ES-I3 (cell line): Measurements from ENCODE around the gene ASIC2.
A peak's percentile ranks its signal among the peaks of the same experiment; 100 is the strongest.

ENCODE experiments used
- H3K36me3 ChIP-seq: 2 replicates; pipeline ENCODE4 v1.6.1; 2013; ENCODE audit warnings: mild to moderate bottlenecking, low read length, control low read depth, moderate library complexity; ENCODE audit not compliant: insufficient read depth
- H3K4me1 ChIP-seq: 2 replicates; pipeline ENCODE4 v1.6.1; 2013; ENCODE audit warnings: mild to moderate bottlenecking, control low read depth, low read length; ENCODE audit not compliant: insufficient read depth
- H3K9ac ChIP-seq: 2 replicates; pipeline ENCODE4 v1.6.1; 2013; ENCODE audit warnings: low read depth, mild to moderate bottlenecking, low read length, moderate library complexity
- H3K9me3 ChIP-seq: 2 replicates; pipeline ENCODE4 v1.6.1; 2013; ENCODE audit warnings: mild to moderate bottlenecking, low read length, moderate library complexity; ENCODE audit not compliant: control insufficient read depth, insufficient read depth

Gene ASIC2

GRCh38 chr17:33299115-33299514 is 6.0 kb upstream of the ASIC2 start:
- Histone ChIP-seq H3K4me1 (no peaks in the 10 kb centered on the region), H3K9me3 (no peaks in the 10 kb centered on the region), H3K36me3 (no peaks in the 10 kb centered on the region), H3K9ac (no peak overlapping the region)

DNA sequence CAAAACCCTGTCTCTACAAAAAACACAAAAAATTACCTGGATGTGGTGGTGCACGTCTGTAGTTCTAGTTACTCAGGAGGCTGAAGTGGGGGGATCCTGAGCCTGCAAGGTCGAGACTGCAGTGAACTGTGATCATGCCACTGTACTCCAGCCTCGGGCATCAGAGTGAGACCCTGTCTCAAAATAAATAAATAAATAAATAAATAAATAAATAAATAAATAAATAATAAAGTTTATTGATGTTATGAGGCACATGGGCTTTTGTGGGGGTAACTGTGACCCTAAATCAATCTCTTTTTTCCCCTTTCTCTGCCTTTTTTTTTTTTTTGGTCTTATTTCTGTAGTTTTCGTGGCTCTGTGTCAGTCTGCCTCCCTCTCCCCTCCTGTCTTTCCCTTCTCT is 4.5 kb upstream of the ASIC2 start:
- Histone ChIP-seq H3K9ac (no peak overlapping the region), H3K9me3 (no peaks in the 10 kb centered on the region), H3K36me3 (no peaks in the 10 kb centered on the region), H3K4me1 (no peaks in the 10 kb centered on the region)

DNA sequence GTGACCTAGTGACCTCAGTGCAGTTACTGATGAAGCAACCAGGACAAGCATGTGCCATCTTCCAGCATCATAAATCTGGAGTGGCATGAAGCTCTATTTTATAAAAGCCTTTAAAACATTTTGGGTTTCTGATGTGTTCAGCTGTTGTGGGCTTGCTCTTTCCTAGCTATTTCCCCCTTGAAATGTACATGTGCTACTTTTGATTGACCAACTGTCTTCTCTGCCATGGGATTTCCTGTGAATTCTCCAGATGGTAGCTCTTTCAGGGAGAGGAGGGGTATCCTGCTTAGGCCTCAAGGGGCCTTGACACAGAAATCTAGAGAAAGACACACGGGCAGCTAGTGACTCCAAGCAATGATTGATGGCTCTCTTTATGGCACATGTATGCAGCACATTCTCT is 1.9 kb upstream of the ASIC2 start:
- H3K9me3 ChIP-seq: no peaks in the 10 kb centered on the region
- no peak overlapping the region for H3K9ac ChIP-seq
- H3K36me3 ChIP-seq: no peaks in the 10 kb centered on the region
- no peaks in the 10 kb centered on the region for H3K4me1 ChIP-seq

GRCh38 chr17:33292201-33292980 is 704 bp downstream of the ASIC2 start:
- no peaks in the 10 kb centered on the region for H3K4me1 ChIP-seq
- H3K9me3 ChIP-seq: no peaks in the 10 kb centered on the region
- H3K9ac ChIP-seq: peak overlapping the region; percentile 54; the same call in 1 of the 2 replicates
- H3K36me3 ChIP-seq: no peaks in the 10 kb centered on the region

- H3K4me1 ChIP-seq: no peaks in the 10 kb centered on the region
- H3K36me3 ChIP-seq: no peaks in the 10 kb centered on the region
- peak overlapping the region; percentile 46; the same call in 1 of the 2 replicates for H3K9ac ChIP-seq
- no peaks in the 10 kb centered on the region for H3K9me3 ChIP-seq
These were observed 1.6 kb downstream of the ASIC2 start for GRCh38 chr17:33291248-33292200.

DNA sequence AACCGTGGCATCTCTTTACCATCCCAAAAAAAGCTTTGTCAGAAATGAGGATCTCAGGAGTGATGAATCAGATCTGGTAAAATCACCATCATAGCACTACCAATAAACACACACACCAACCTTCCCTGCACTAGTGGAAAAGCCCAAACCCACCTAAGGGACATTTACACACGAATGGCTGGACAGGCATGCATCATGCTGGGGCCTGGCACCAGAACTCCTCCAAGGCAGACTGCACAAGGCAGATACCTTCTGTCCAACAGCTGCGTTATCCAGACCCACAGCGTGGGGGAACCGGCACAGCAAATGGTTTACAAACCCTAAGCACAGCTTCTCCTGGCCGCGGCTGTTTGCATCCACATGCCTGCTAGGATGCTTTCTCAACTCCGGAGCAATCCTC is 2.8 kb downstream of the ASIC2 start:
- Histone ChIP-seq H3K36me3 (no peaks in the 10 kb centered on the region), H3K9me3 (no peaks in the 10 kb centered on the region), H3K9ac (no peak overlapping the region), H3K4me1 (no peaks in the 10 kb centered on the region)

GRCh38 chr17:33288954-33289353 is 4.1 kb downstream of the ASIC2 start:
- Histone ChIP-seq H3K9me3 (no peaks in the 10 kb centered on the region), H3K4me1 (no peaks in the 10 kb centered on the region), H3K36me3 (no peaks in the 10 kb centered on the region), H3K9ac (no peak overlapping the region)

DNA sequence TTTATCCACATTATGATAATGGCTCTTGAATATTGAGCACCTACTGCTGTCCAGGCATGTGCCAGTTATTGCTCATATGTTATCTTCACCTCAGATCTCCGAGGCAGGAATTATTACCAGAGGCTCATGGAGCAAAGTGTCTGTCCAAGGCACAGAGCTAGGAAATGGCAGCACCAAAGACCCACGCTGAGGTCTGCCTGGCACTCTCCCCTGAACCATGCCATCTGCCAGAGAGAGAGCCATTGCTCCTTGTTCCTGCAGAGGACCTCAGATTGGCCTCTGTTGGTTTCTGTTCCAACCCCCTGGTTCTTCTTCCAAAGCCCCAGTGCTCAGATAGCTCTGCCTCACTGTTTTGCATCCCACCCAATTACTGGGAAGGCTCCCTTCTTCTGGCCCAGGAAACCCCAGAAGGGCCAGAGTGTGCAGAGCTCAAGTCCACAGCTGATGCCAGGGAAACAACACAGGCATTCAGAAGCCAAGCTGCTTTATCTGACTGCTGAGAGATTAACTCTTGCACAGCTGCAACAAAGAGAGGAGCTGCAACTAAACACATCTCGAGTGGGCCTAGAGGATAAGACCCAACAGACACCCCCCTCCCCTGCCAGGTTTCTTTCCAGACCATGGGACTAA is 5.9 kb downstream of the ASIC2 start:
- no peak overlapping the region for H3K9ac ChIP-seq
- H3K36me3 ChIP-seq: no peaks in the 10 kb centered on the region
- no peaks in the 10 kb centered on the region for H3K4me1 ChIP-seq
- H3K9me3 ChIP-seq: no peaks in the 10 kb centered on the region

DNA sequence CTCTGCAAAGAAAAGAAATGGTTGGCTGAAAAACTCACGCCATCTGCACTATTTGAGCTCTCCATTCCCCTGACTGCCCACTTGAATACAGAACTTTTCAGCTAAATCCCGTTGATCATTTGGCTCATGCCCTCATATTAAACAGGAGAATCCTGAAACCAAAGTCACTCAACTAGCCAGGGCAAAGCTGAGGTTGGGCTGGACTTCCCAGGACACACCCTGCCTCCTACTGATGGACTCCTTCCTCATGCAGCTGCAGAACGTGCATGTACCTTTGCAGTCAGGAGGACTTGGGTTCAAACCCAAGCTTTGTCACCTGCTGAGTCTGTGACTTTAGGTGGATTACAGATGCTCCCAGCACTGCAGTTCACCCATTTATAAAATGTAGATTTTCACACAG is 7.7 kb downstream of the ASIC2 start:
- H3K4me1 ChIP-seq: no peaks in the 10 kb centered on the region
- H3K9ac ChIP-seq: no peak overlapping the region
- no peaks in the 10 kb centered on the region for H3K9me3 ChIP-seq
- H3K36me3 ChIP-seq: no peaks in the 10 kb centered on the region

GRCh38 chr17:33284022-33284421 is 9.1 kb downstream of the ASIC2 start:
- Histone ChIP-seq H3K4me1 (no peaks in the 10 kb centered on the region), H3K36me3 (no peaks in the 10 kb centered on the region), H3K9ac (no peak overlapping the region), H3K9me3 (no peaks in the 10 kb centered on the region)

- H3K36me3 ChIP-seq: no peaks in the 10 kb centered on the region
- H3K9ac ChIP-seq: no peak overlapping the region
- H3K9me3 ChIP-seq: no peaks in the 10 kb centered on the region
- H3K4me1 ChIP-seq: no peaks in the 10 kb centered on the region
These were observed 12.7 kb downstream of the ASIC2 start for GRCh38 chr17:33280162-33280943.

DNA sequence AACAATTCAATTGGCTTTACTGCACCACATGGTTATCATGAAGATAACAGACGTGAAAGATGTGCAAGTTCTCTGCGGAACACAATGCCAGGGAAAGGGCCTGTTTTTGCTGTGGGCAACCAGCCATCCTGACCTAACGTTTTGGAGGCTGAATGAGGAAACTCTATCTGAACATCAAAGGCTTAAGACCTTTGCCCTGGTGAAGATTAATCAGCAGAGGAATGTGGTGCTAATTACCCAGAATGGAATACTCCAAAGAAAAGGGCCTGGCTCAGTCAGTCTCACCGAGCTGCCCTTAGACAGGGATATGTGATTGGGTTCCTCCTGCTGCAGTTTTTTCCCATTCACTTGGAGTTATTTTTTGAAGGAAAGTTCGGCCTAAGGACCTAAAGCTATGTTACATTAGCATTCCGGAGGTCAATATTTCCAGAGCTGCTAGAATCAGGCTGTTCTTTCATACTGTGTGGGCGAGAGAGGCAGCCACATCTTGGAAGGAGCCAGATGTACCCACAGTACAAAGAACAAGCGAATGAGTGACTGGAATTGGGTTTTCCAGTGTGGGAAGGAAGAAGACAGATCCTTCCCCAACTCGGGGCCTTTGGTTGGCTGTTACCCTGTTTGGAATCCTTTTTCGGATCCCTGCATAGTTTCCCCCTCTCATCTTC is 15.5 kb downstream of the ASIC2 start:
- Histone ChIP-seq H3K9ac (no peak overlapping the region), H3K4me1 (no peaks in the 10 kb centered on the region), H3K9me3 (no peaks in the 10 kb centered on the region), H3K36me3 (no peaks in the 10 kb centered on the region)

DNA sequence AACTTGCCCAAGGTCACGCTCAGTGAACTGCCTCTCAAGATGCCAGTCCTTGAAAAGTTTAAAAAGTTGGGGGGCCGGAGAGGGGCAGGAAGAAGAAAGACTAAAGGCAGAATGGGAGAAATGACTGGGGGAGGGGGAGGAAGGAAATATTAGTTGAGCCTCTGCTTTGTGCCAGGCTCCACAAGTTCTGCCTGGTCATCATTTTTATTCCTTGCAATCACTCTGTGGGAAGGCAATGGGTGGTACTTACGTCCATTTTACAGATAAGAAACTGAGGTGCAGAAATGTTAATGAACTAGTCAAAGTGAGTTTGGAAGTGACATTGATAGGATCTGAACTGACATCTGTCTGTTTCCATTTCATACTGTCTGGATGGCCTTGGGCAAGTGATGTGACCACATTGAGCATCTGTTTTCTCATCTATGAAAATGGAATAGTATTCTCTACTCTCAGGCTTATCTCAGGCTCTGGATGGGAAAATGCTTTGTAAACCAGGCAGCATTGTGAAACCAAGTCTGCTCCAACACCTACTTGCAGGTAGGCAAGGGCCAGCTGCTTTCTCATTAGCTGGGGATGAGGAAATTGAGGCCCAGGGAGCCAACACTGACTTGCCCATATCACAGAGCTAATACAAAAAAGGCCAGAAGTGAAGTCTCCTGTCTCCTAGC is 19.2 kb downstream of the ASIC2 start:
- no peaks in the 10 kb centered on the region for H3K9me3 ChIP-seq
- no peaks in the 10 kb centered on the region for H3K36me3 ChIP-seq
- no peaks in the 10 kb centered on the region for H3K4me1 ChIP-seq
- no peak overlapping the region for H3K9ac ChIP-seq
